ENCODE results near the gene ABLIM2. TPM values are rescaled to one million over a fixed set of nuclear protein-coding genes. Genes with fewer than 3 reads are reported as not detected.

The ABLIM2 gene
- polyA plus RNA-seq, 3 donors = 3.2 to 12.3 (median 4.6) TPM

- 86 to 93% (median 88%) methylated on average over 22 of the region's 22 CpGs for WGBS, 3 donors
- no peak overlapping the region for H3K27ac ChIP-seq (ENCODE audit: low read depth, low read length)
These were observed 73.0 kb downstream of the ABLIM2 start for GRCh38 chr4:8085491-8086117.

GRCh38 chr4:8084712-8085490 lies 73.7 kb downstream of the ABLIM2 start:
- WGBS, 3 donors = 88 to 91% (median 89%) methylated on average over 27 of the region's 27 CpGs
- no peak overlapping the region for H3K27ac ChIP-seq (ENCODE audit: low read depth, low read length)

- 82 to 85% (median 85%) methylated on average over 16 to 17 of the region's 17 CpGs for WGBS, 3 donors
- no peak overlapping the region for H3K27ac ChIP-seq (ENCODE audit: low read depth, low read length)
These were observed 74.5 kb downstream of the ABLIM2 start for GRCh38 chr4:8084031-8084660.

DNA sequence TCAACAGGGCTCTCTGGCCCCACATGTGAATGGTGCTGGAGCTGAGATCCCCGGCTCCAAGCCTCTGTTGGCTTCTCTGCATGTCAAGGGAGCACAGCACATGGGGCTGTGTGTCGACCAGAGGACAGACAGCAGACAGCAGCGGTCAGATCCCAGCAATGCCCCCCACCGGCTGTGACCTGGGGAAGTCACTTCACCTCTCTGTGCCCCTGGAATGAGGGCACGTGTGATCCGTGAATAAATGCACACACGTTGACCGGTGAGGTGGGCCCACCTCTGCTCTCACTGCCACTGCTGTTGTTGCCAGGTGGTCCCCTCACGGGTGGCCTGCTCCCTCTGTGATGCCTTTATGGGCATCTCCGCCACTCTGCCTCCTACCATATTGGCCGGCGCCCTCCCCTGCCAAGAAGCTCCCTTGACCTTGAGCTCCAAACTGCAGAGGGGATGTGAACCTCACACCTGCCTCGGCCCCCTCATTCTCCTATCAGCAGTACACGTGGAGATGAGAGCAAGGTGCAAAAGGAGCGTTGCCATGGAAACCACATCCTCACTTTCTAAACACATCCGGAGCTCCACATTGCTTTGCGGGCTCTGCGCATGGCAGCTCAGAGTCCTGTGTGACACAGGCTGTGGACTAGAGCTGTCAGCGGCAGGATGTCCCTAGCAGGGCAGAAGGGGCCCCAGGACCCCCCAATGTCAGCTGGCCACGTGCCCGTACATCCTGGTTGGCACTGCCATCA lies 75.4 kb downstream of the ABLIM2 start:
- 79 to 80% (median 80%) methylated on average over 21 of the region's 21 CpGs for WGBS, 3 donors

DNA sequence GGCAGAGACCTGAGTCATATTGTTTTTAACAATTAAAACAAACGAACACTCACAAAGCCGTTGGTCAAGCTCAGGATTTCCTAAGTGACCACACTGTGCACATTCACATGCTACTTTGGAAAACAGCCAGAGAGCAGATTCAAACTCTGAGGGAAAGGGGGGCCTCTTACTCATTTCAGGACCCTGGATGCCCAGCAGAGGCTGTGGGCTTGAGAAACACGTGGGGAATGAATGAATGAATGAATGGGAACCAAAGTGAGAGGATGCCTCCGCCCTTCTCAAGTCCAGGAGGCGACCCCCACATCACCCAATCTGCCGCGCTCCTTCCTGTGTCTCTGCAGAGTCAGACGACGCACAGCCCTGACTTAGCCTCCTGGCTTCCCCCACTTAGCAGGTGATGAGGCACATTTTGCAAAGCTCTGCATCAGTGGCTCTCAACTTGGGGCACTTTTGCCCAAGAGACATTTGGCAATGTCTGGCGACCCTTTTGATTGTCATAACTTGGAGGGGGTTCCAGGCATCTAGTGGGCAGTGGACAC lies 76.0 kb downstream of the ABLIM2 start:
- 54 to 69% (median 56%) methylated on average over 10 of the region's 10 CpGs for WGBS, 3 donors
- H3K27ac ChIP-seq (ENCODE audit: low read depth, low read length) = no peak overlapping the region

More for the DNA sequence above, 75.4 kb downstream of the ABLIM2 start:
- no peak overlapping the region for H3K27ac ChIP-seq (ENCODE audit: low read depth, low read length)

- H3K27ac ChIP-seq (ENCODE audit: low read depth, low read length) = no peak overlapping the region
- WGBS, 3 donors = 82 to 88% (median 83%) methylated on average over 28 to 29 of the region's 29 CpGs
These were observed 76.7 kb downstream of the ABLIM2 start for GRCh38 chr4:8081621-8082516.

DNA sequence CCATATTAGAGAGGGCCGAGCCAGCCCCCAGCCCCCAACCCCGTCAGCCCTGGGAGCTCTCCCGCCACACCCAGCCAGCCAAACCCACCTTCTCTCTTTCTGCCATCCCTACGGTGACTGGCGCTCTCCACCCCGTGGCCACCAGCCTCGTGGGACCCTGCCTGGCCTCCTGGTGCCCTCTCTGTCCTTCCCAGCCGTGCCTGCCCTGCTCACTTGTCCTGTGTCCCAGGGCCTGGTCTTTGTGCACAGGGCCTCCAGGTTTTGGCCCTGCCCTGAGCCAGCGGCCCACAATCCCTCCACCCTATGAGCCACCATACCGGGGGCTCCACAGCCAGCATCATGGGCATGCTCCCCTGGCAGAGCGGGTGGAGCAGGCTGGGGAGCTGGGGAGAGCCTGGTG lies 77.4 kb downstream of the ABLIM2 start:
- H3K27ac ChIP-seq (ENCODE audit: low read depth, low read length) = no peak overlapping the region
- WGBS, 3 donors = 83 to 87% (median 84%) methylated on average over 8 to 11 of the region's 11 CpGs

DNA sequence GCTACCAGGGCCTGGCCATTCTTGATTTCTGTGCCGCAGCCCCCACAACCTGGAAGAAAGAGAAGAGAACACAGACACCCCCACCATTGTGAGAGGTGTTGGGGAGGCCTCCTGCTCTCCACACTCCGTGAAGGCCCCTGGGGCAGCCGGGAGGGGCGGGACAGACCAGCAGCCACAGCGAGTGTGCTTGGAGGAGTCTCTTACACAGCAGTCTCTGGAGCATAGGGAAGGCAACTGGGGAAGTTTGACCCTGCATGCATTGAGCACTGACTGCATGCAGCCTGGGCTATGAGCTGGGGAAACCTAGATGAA lies 77.9 kb downstream of the ABLIM2 start:
- H3K27ac ChIP-seq (ENCODE audit: low read depth, low read length) = no peak overlapping the region
- WGBS, 3 donors = 58 to 82% (median 60%) methylated on average over 5 of the region's 5 CpGs

- WGBS, 3 donors = 57 to 75% (median 58%) methylated on average over 21 of the region's 21 CpGs
- H3K27ac ChIP-seq (ENCODE audit: low read depth, low read length) = no peak overlapping the region
These were observed 78.5 kb downstream of the ABLIM2 start for GRCh38 chr4:8079916-8080753.

DNA sequence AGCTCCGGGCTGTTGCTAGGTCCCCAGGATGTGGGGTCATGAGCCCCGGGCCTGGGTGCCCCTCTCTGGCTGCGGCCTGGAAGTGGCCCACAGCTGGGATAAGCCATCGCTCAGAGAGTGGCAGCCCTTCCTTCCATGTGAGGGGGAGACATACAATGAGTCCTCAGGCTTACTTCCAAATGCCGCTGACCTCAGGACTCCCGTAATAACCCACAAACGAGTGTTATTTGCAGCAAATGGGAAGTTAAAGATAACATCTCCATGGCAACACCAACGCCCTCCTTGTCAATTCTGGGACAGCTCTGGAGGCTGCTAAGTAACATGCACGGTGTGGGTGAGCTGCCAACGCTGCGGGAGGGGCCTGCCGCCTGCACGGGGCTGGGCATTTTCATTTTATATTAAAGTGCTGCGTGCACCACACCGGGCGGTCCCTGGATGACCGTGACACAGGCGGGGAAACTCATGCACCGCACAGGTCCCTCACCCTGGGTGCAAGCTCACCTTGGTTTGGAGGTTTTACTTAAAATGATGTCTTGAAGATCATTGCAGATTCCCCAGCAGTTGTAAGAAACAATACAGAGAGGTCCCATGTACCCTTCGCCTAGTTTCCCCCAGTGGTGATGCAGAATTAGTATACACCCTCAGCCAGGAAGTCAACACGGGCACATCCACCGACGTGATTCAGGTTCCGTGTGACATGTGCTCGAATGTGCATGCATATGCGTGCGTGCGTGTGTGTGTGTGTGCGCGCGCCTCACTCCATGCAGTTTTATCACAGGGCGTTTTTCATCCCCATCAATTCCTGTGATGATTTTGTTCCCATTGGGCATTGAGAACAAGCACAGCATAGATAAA lies 79.4 kb downstream of the ABLIM2 start:
- WGBS, 3 donors = 48 to 55% (median 49%) methylated on average over 32 of the region's 32 CpGs
- H3K27ac ChIP-seq (ENCODE audit: low read depth, low read length) = no peak overlapping the region

DNA sequence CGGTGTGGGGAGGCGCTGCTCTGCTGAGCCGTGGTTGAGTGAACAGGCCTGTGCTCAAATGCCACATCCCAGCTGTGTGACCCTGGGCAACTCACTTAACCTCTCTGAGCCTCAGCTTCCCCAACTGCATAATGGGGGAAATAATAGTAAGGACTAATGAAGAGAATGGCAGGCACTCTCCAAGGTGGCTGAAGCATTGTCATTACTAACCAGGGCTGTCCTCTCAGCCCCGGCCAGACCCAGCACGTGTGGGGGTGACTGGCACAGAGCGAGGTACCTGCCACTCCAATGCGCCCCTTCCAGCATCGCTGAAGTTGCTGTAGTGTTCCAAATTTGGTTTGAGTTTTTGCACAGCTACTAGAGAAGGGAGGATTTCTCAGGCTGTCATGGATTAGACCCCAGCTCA lies 80.0 kb downstream of the ABLIM2 start:
- H3K27ac ChIP-seq (ENCODE audit: low read depth, low read length) = no peak overlapping the region
- WGBS, 3 donors = 70 to 82% (median 80%) methylated on average over 8 of the region's 8 CpGs

- 79 to 90% (median 86%) methylated on average over 11 of the region's 11 CpGs for WGBS, 3 donors
These were observed 80.5 kb downstream of the ABLIM2 start for GRCh38 chr4:8078109-8078494.

DNA sequence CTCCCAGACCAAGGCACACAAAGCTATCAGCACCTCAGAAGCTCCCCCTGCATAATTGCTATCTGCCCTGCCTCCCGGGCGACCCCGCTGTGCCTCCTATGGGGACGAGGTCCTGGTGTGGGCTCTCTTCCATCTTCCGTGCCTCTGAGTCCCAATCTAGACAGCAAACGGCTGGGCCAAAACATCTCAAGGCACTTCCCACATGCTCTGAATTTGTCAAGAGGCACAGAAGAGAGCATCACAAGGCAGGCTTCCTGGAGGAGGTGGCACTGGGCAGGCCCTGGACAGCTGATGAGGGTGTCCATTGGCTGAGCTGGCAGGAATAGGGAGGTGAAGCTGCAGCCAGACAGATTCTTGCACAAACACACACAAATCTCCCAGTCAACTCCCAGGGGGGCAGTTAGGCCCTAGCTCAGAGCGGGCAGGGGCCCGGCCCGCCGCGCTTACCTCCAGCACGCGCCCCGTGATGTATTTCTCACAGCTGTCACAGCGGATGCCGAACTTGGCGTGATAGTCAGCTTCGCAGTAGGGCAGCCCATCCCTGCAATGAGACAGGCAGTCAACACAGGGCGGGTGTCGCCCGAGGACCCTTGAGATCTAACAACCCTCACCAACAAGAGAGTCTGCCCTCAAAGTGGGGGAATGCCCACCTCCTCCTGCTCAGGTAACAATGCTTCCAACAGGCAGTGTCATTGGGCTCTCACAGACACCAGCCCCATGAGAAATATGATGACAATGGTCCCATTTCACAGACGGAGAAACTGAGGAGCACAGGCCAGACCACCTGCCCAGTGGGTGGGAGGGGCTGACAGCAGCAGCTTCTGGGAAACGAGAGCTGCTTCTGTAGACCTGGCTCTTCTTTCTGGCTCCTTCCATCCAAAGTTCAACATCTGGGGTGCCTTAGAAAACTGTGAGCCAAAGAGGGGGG lies 81.2 kb downstream of the ABLIM2 start:
- H3K27ac ChIP-seq (ENCODE audit: low read depth, low read length) = no peak overlapping the region
- 90 to 91% (median 91%) methylated on average over 23 of the region's 23 CpGs for WGBS, 3 donors

More at GRCh38 chr4:8078109-8078494, 80.5 kb downstream of the ABLIM2 start:
- H3K27ac ChIP-seq (ENCODE audit: low read depth, low read length) = no peak overlapping the region

GRCh38 chr4:8076023-8076422 lies 82.6 kb downstream of the ABLIM2 start:
- H3K27ac ChIP-seq (ENCODE audit: low read depth, low read length) = no peak overlapping the region
- WGBS, 3 donors = 64 to 78% (median 65%) methylated on average over 7 of the region's 7 CpGs

DNA sequence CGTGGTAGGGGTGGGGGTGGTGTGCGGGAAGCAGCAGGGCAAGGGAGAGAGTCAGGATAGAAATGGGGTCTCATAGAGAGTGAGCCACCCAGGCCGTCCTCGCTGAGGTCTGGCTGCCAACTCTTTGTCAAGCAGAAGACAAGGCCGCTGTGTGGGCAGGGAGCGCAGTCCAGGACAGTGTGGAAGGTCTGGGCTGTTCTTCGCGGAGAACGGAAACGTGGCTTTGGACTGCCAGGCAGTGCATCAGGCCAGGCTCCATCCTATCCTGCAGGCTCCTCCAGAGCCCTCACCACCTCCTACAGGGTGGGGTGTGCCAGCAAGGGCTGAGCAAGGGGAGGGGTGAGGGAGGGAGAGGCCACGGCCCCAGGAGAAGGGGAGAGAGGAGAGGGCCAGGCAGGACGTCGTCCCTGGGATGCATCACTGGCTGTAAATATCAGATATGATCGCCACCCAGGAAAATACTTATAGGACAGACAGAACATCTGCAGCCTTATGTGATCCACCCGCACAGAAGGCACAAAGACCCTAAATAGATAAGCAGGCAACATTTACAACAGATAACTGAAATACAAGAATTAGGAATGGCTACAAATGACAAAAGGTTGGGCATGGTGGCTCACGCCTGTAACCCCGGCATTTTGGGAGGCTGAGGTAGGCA lies 85.3 kb downstream of the ABLIM2 start:
- WGBS, 3 donors = 76 to 85% (median 81%) methylated on average over 17 of the region's 17 CpGs
- H3K27ac ChIP-seq (ENCODE audit: low read depth, low read length) = no peak overlapping the region

Measured in adipose tissue (tissue), 3 donors.